ENCODE data around the gene OR5F1.

DNA sequence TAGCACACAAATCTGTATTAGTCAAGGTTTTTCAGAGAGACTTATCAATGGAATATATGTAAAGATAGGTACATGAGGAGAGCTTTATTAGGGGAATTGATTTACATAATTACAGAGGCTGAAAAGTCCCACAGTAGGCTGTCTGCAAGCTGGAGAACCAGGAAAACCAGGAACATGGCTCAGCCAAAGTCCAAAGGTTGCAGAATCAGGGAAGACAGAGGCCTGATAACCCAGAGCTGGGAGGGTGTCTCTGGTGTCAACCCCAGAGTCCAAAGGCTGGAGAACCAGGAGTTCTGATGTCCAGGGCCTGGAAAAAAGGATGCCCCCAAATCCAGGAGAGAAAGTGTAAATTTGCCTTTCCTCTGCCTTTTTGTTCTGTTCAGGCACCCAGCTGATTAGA, 16.3 kb upstream of the OR5F1 start:
- TF ChIP-seq, protein P1, sequence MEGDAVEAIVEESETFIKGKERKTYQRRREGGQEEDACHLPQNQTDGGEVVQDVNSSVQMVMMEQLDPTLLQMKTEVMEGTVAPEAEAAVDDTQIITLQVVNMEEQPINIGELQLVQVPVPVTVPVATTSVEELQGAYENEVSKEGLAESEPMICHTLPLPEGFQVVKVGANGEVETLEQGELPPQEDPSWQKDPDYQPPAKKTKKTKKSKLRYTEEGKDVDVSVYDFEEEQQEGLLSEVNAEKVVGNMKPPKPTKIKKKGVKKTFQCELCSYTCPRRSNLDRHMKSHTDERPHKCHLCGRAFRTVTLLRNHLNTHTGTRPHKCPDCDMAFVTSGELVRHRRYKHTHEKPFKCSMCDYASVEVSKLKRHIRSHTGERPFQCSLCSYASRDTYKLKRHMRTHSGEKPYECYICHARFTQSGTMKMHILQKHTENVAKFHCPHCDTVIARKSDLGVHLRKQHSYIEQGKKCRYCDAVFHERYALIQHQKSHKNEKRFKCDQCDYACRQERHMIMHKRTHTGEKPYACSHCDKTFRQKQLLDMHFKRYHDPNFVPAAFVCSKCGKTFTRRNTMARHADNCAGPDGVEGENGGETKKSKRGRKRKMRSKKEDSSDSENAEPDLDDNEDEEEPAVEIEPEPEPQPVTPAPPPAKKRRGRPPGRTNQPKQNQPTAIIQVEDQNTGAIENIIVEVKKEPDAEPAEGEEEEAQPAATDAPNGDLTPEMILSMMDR (IDR thresholded peaks at IDR 0.05): no peak
- no peak for TF ChIP-seq POLR2A (IDR thresholded peaks at IDR 0.05)
- TF ChIP-seq EP300 (IDR thresholded peaks at IDR 0.05): no peak
